Ectodermal cell (in vitro differentiated cells): ENCODE data around the gene SLC9A9.

Experiments
- H3K27ac ChIP-seq: 2 replicates; pipeline ENCODE4 v1.7.0; 2013; ENCODE audit warnings: mild to moderate bottlenecking, low read depth, low read length; ENCODE audit not compliant: insufficient read depth, poor library complexity, severe bottlenecking
- H3K27me3 ChIP-seq: 2 replicates; pipeline ENCODE4 v1.7.0; 2013; ENCODE audit warnings: mild to moderate bottlenecking, low read length; ENCODE audit not compliant: insufficient read depth, control insufficient read depth, poor library complexity, severe bottlenecking
- H3K36me3 ChIP-seq: one replicate; pipeline ENCODE4 v1.7.0; 2013; ENCODE audit warnings: low read length; ENCODE audit not compliant: control insufficient read depth, insufficient read depth
- H3K4me1 ChIP-seq: one replicate; pipeline ENCODE4 v1.7.0; 2013; ENCODE audit warnings: low read length; ENCODE audit not compliant: control insufficient read depth, insufficient read depth
- H3K4me3 ChIP-seq: 2 replicates; pipeline ENCODE4 v1.7.0; 2013; ENCODE audit warnings: low read depth, low read length, control low read depth; ENCODE audit not compliant: insufficient read depth
- H3K9me3 ChIP-seq: 2 replicates; pipeline ENCODE4 v1.7.0; 2013; ENCODE audit warnings: mild to moderate bottlenecking, low read length, moderate library complexity; ENCODE audit not compliant: control insufficient read depth
- WGBS, 2 experiments: methylation state at CpG; one replicate each; pipeline ENCODE4 v1.1.7; 2013; ENCODE audit warnings: missing lambda C conversion rate in 2 of 2; 5-methylcytosine and 5-hydroxymethylcytosine counted together

The SLC9A9 gene

GRCh38 chr3:143455480-143455879 is 392.8 kb downstream of the SLC9A9 start:
- H3K27me3 ChIP-seq, result no peaks in the 10 kb centered on the region
- H3K9me3 ChIP-seq, result no peaks in the 10 kb centered on the region
- no peak overlapping the region for H3K27ac ChIP-seq
- H3K4me1 ChIP-seq, result no peaks in the 10 kb centered on the region
- H3K36me3 ChIP-seq, result no peaks in the 10 kb centered on the region
- no peak overlapping the region for H3K4me3 ChIP-seq

GRCh38 chr3:143450632-143451031 is 397.6 kb downstream of the SLC9A9 start:
- Histone ChIP-seq H3K36me3 (no peaks in the 10 kb centered on the region), H3K4me1 (no peaks in the 10 kb centered on the region), H3K9me3 (no peaks in the 10 kb centered on the region), H3K27me3 (no peaks in the 10 kb centered on the region), H3K4me3 (no peak overlapping the region), H3K27ac (no peak overlapping the region)
- 82 to 83% methylated on average over 1 of the region's 1 CpG for WGBS, 2 experiments

DNA sequence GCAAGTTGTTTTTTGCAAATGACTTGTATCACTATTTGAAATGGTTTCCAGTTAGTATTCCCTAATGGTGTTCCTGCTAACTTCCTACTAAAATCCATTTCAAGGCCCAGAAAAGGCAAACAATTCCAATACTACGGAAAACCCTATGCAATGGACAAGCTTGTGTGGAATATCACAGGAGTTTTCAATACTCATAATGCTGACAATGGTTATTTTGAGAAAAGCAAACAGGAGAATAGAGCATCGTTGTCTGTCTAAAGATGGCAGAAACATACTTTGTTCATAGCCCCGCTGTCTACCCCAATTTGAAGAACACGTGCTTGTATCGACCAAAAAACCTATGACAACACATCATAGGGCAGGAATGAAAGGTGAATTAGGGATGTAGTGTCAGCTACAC is 400.8 kb downstream of the SLC9A9 start:
- no peak overlapping the region for H3K4me3 ChIP-seq
- H3K9me3 ChIP-seq, result no peaks in the 10 kb centered on the region
- H3K4me1 ChIP-seq, result no peaks in the 10 kb centered on the region
- no peak overlapping the region for H3K27ac ChIP-seq
- 99% methylated on average over 5 of the region's 5 CpGs for WGBS, 2 experiments
- H3K36me3 ChIP-seq, result no peaks in the 10 kb centered on the region
- no peaks in the 10 kb centered on the region for H3K27me3 ChIP-seq

DNA sequence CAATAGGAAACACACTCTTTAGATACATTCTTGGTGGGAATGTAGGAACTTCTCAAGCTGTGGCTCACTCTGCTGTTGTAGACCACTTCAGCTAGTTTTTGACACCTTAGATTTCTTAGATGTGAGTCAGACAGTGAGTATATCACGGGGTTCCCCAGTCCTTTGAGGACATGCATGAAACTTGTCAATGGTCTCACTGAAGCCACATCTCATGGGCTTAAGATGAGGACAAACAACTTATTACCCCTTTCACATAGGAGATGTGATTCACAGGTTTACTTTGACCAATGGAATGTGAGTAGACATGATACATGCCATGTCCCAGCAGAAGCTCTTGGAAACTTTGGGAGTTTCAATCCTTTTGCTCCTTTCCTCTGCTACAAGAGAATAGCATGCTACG is 403.1 kb downstream of the SLC9A9 start:
- WGBS, 2 experiments, result 94 to 98% methylated on average over 2 of the region's 2 CpGs
- H3K9me3 ChIP-seq, result no peaks in the 10 kb centered on the region
- no peaks in the 10 kb centered on the region for H3K36me3 ChIP-seq
- no peak overlapping the region for H3K27ac ChIP-seq
- no peaks in the 10 kb centered on the region for H3K4me1 ChIP-seq
- no peaks in the 10 kb centered on the region for H3K27me3 ChIP-seq
- no peak overlapping the region for H3K4me3 ChIP-seq

GRCh38 chr3:143443851-143444331 is 404.4 kb downstream of the SLC9A9 start:
- 91 to 97% methylated on average over 3 to 6 of the region's 6 CpGs for WGBS, 2 experiments
- Histone ChIP-seq H3K27me3 (no peaks in the 10 kb centered on the region), H3K4me3 (no peak overlapping the region), H3K36me3 (no peaks in the 10 kb centered on the region), H3K4me1 (no peaks in the 10 kb centered on the region), H3K9me3 (no peaks in the 10 kb centered on the region), H3K27ac (no peak overlapping the region)

GRCh38 chr3:143442814-143443447 is 405.3 kb downstream of the SLC9A9 start:
- Histone ChIP-seq H3K27me3 (no peaks in the 10 kb centered on the region), H3K36me3 (no peaks in the 10 kb centered on the region), H3K9me3 (no peaks in the 10 kb centered on the region), H3K4me1 (no peaks in the 10 kb centered on the region), H3K27ac (no peak overlapping the region), H3K4me3 (no peak overlapping the region)
- WGBS, 2 experiments, result 71 to 80% methylated on average over 2 to 3 of the region's 3 CpGs

DNA sequence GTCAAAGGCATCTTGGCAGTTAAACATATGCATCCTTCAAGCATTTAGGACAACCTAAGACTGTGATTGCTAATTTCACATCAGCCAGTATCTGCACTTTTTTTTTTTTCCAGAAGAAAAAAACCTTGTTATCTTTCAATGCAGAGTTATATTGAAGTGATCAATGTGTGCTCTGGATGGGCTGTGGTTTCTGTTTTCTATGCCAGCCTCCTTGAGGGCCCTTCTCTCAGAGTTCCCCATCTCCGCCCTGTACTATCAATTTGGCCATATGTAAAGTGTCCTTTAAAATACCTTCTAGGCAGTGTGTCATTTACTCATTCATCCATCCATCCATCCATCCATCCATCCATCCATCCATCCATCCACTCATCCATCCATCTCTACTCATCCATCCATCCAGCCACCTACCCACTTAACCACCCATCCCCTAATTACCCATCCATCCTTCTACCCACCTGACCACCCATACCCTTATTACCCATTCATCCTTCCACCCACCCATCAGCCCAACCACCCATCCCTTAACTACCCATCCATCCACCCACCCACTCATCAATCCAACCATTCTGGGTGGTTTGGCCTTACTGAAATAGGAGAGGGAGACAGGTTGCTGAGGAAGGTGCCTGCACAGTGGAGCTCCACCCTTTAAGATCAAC is 406.6 kb downstream of the SLC9A9 start:
- WGBS, 2 experiments, result 86 to 90% methylated on average over 1 of the region's 1 CpG
- H3K4me3 ChIP-seq, result no peak overlapping the region

GRCh38 chr3:143439817-143440216 is 408.5 kb downstream of the SLC9A9 start:
- no peak overlapping the region for H3K27ac ChIP-seq
- H3K27me3 ChIP-seq, result no peaks in the 10 kb centered on the region
- H3K36me3 ChIP-seq, result no peaks in the 10 kb centered on the region
- H3K4me3 ChIP-seq, result no peak overlapping the region
- 78 to 86% methylated on average over 1 of the region's 1 CpG for WGBS, 2 experiments
- no peaks in the 10 kb centered on the region for H3K9me3 ChIP-seq
- H3K4me1 ChIP-seq, result no peaks in the 10 kb centered on the region

More for the DNA sequence above, 406.6 kb downstream of the SLC9A9 start:
- no peaks in the 10 kb centered on the region for H3K4me1 ChIP-seq
- no peaks in the 10 kb centered on the region for H3K9me3 ChIP-seq
- H3K27ac ChIP-seq, result no peak overlapping the region
- H3K27me3 ChIP-seq, result no peaks in the 10 kb centered on the region
- no peaks in the 10 kb centered on the region for H3K36me3 ChIP-seq

DNA sequence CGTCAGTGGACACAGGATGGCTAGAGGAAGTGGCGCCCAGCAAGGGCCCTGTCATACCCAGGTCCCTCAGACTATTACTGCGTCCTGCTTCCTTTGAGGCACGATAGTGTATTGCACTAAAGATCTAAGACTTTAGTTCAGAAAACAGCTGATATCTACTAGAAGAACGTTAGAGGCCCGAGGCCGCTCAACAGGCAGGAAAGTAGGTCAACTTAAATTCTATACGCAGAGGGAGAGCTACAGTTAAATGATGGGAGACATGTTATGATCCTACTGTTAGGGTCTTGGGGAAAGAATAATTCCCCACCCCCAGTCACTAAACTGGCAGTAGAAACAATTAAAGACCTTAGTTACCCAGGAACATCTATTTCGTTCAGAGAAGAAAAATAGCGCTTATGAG is 410.9 kb downstream of the SLC9A9 start:
- Histone ChIP-seq H3K9me3 (no peaks in the 10 kb centered on the region), H3K4me1 (no peaks in the 10 kb centered on the region), H3K4me3 (no peak overlapping the region), H3K27me3 (no peaks in the 10 kb centered on the region), H3K36me3 (no peaks in the 10 kb centered on the region), H3K27ac (no peak overlapping the region)
- WGBS, 2 experiments, result 93 to 96% methylated on average over 10 of the region's 10 CpGs

GRCh38 chr3:143436231-143436930 is 411.9 kb downstream of the SLC9A9 start:
- Histone ChIP-seq H3K27me3 (no peaks in the 10 kb centered on the region), H3K4me1 (no peaks in the 10 kb centered on the region), H3K27ac (no peak overlapping the region), H3K4me3 (no peak overlapping the region), H3K36me3 (no peaks in the 10 kb centered on the region), H3K9me3 (no peaks in the 10 kb centered on the region)
- WGBS, 2 experiments, result 94 to 98% methylated on average over 5 of the region's 5 CpGs
